ENCODE results near the gene TIMMDC1.

GRCh38 chr3:119506631-119507030 is 8.3 kb downstream of the TIMMDC1 start:
- TF ChIP-seq TCF7L2 (IDR thresholded peaks at IDR 0.05; ENCODE audit: borderline replicate concordance, extremely low read depth, insufficient read depth, insufficient read length), result no peak
- no peak for TF ChIP-seq POLR2AphosphoS5 (IDR thresholded peaks at IDR 0.05; ENCODE audit: low read depth, low read length)
- no peak for TF ChIP-seq SP1 (IDR thresholded peaks at IDR 0.05; ENCODE audit: low read depth)
- no peak for TF ChIP-seq CTCF (IDR thresholded peaks at IDR 0.05 in 2 of 3, conservative IDR thresholded peaks at IDR 0.05 in 1 of 3; ENCODE audit: borderline replicate concordance in 1 of 3, insufficient read depth in 1 of 3, low read depth in 2 of 3, low read length in 2 of 3)
- TF ChIP-seq EZH2phosphoT487 (IDR thresholded peaks at IDR 0.05; ENCODE audit: borderline replicate concordance), result no peak
- TF ChIP-seq EGR1 (IDR thresholded peaks at IDR 0.05; ENCODE audit: low read depth), result no peak
- no peak for TF ChIP-seq ZFX (IDR thresholded peaks at IDR 0.05)
- TF ChIP-seq MAX (IDR thresholded peaks at IDR 0.05), result no peak
